Measurements from ENCODE around the gene PRKCSH. TPM values are rescaled to one million over a fixed set of nuclear protein-coding genes. Genes with fewer than 3 reads are reported as not detected.

PRKCSH gene
- total and polyA plus RNA-seq, 7 experiments from 2014 or later, result 30.6 to 332 (median 279) TPM

GRCh38 chr19:11479898-11480714 lies 44.7 kb downstream of the PRKCSH start:
- POLR2A ChIA-PET, result no interaction called here
- CTCF ChIA-PET, result no interaction called here
- H3K27ac Mint-ChIP-seq, result no peak overlapping the region
- ATAC-seq (no peak), DNase-seq (no peak)
- Histone ChIP-seq H3K36me3 (ENCODE audit: control insufficient read depth in 2 of 3, insufficient read depth in 3 of 3, low read length in 3 of 3) (peaks cover 0 to 4% (median 0%) of the 10 kb centered on the region in 3 experiments), H3K27ac (ENCODE audit: low read depth, low read length) (no peak overlapping the region), H3K27me3 (ENCODE audit: control insufficient read depth in 2 of 2, insufficient read depth in 2 of 2, low read length in 2 of 2) (peaks cover 8 to 17% of the 10 kb centered on the region in 2 donors), H3K4me1 (ENCODE audit: control insufficient read depth in 2 of 2, insufficient read depth in 2 of 2, low read length in 2 of 2) (peaks cover 15 to 20% of the 10 kb centered on the region in 2 donors), H3K4me3 (ENCODE audit: low read length) (no peak overlapping the region), H3K9me3 (ENCODE audit: control insufficient read depth in 2 of 3, low read length in 3 of 3) (no peaks in the 10 kb centered on the region)
- intact Hi-C loops (cut with micrococcal nuclease), result loop anchor here in 1 of 2 donors (5.0 kb wide), 2 partner anchors 188 to 323 kb away; partner anchors contain the start of gene SPC24
- H3K27me3 Mint-ChIP-seq, result peaks cover 24 to 45% (median 31%) of the 10 kb centered on the region in 5 donors
- peaks cover 12 to 22% (median 21%) of the 10 kb centered on the region in 7 donors for H3K4me1 Mint-ChIP-seq
- H3K9me3 Mint-ChIP-seq, result no peaks in the 10 kb centered on the region
- H3K4me3 Mint-ChIP-seq, result no peak overlapping the region
- peaks cover 0 to 9% (median 5%) of the 10 kb centered on the region in 5 donors for H3K36me3 Mint-ChIP-seq

GRCh38 chr19:11480715-11481533 lies 45.5 kb downstream of the PRKCSH start, which contains the start of gene ELAVL3:
TSS of gene ELAVL3 (minus strand) at chr19:11481046. CDS start at chr19:11480608, 438 bp downstream.
- Mint-ChIP-seq H3K4me1 (peaks cover 12 to 24% (median 21%) of the 10 kb centered on the region in 7 donors), H3K27me3 (peaks cover 25 to 45% (median 34%) of the 10 kb centered on the region in 5 donors), H3K36me3 (peaks cover 0 to 13% (median 11%) of the 10 kb centered on the region in 5 donors), H3K9me3 (no peaks in the 10 kb centered on the region), H3K4me3 (peak within 1 kb of the TSS; percentile 53 to 83 (median 70)), H3K27ac (peak within 1 kb of the TSS in 3 of 9 donors; percentile 19 to 78 (median 32))
- Histone ChIP-seq H3K4me3 (ENCODE audit: low read length) (peak within 1 kb of the TSS; percentile 19), H3K9me3 (ENCODE audit: control insufficient read depth in 2 of 3, low read length in 3 of 3) (no peaks in the 10 kb centered on the region), H3K27ac (ENCODE audit: low read depth, low read length) (no peak within 1 kb of the TSS), H3K36me3 (ENCODE audit: control insufficient read depth in 2 of 3, insufficient read depth in 3 of 3, low read length in 3 of 3) (peaks cover 0 to 4% (median 0%) of the 10 kb centered on the region in 3 experiments), H3K27me3 (ENCODE audit: control insufficient read depth in 2 of 2, insufficient read depth in 2 of 2, low read length in 2 of 2) (peaks cover 8 to 17% of the 10 kb centered on the region in 2 donors), H3K4me1 (ENCODE audit: control insufficient read depth in 2 of 2, insufficient read depth in 2 of 2, low read length in 2 of 2) (peaks cover 15 to 20% of the 10 kb centered on the region in 2 donors)
- intact Hi-C loops (cut with micrococcal nuclease), result loop anchor here in 1 of 2 donors (5.0 kb wide), 2 partner anchors 189 to 324 kb away; partner anchors contain the start of gene SPC24
- POLR2A ChIA-PET, result interaction anchor here (1.2 kb wide), 1 partner anchor 48 kb away, joined by 3 read pairs; the partner anchor contains the start of gene ECSIT
- DNase-seq, result no peak
- CTCF ChIA-PET, result interaction anchor here (0.6 kb wide), 1 partner anchor 435 kb away, joined by 3 read pairs; no protein-coding TSS in a partner anchor
- no peak for ATAC-seq

GRCh38 chr19:11481534-11482383 lies 46.3 kb downstream of the PRKCSH start:
- ChIA-PET POLR2A (interaction anchor here (0.6 to 1.4 kb wide), 6 partner anchors 47 to 106 kb away, joined by 3 to 7 read pairs (median 4); partner anchors contain the start of gene ECSIT), CTCF (interaction anchor here (0.6 to 1.9 kb wide), 14 partner anchors 12 to 1409 kb away, joined by 3 to 9 read pairs (median 3); partner anchors contain the start of genes PRKCSH and SWSAP1)
- intact Hi-C loops (cut with micrococcal nuclease), result loop anchor here (1.0 to 5.0 kb wide), 8 partner anchors 24 to 344 kb away; partner anchors contain the start of genes ODAD3 (in 2 of the 2), PRKCSH (in 2 of the 2), ZNF653 (in 2 of the 2) and SPC24 (in 1 of the 2)
- peaks cover 25 to 40% (median 34%) of the 10 kb centered on the region in 5 donors for H3K27me3 Mint-ChIP-seq
- DNase-seq (peak; percentile 33 to 81 (median 53)), ATAC-seq (peak; percentile 74)
- Histone ChIP-seq H3K9me3 (ENCODE audit: control insufficient read depth in 2 of 3, low read length in 3 of 3) (no peaks in the 10 kb centered on the region), H3K36me3 (ENCODE audit: control insufficient read depth in 2 of 3, insufficient read depth in 3 of 3, low read length in 3 of 3) (peaks cover 0 to 4% (median 0%) of the 10 kb centered on the region in 3 experiments), H3K27ac (ENCODE audit: low read depth, low read length) (no peak overlapping the region), H3K27me3 (ENCODE audit: control insufficient read depth in 2 of 2, insufficient read depth in 2 of 2, low read length in 2 of 2) (peaks cover 8 to 17% of the 10 kb centered on the region in 2 donors), H3K4me3 (ENCODE audit: low read length) (peak overlapping the region; percentile 19), H3K4me1 (ENCODE audit: control insufficient read depth in 2 of 2, insufficient read depth in 2 of 2, low read length in 2 of 2) (peaks cover 15 to 20% of the 10 kb centered on the region in 2 donors)
- peak overlapping the region; percentile 53 to 83 (median 70) for H3K4me3 Mint-ChIP-seq
- H3K9me3 Mint-ChIP-seq, result no peaks in the 10 kb centered on the region
- H3K4me1 Mint-ChIP-seq, result peaks cover 12 to 24% (median 21%) of the 10 kb centered on the region in 7 donors
- peak overlapping the region in 3 of 9 donors; percentile 19 to 78 (median 32) for H3K27ac Mint-ChIP-seq
- peaks cover 0 to 13% (median 11%) of the 10 kb centered on the region in 5 donors for H3K36me3 Mint-ChIP-seq

DNA sequence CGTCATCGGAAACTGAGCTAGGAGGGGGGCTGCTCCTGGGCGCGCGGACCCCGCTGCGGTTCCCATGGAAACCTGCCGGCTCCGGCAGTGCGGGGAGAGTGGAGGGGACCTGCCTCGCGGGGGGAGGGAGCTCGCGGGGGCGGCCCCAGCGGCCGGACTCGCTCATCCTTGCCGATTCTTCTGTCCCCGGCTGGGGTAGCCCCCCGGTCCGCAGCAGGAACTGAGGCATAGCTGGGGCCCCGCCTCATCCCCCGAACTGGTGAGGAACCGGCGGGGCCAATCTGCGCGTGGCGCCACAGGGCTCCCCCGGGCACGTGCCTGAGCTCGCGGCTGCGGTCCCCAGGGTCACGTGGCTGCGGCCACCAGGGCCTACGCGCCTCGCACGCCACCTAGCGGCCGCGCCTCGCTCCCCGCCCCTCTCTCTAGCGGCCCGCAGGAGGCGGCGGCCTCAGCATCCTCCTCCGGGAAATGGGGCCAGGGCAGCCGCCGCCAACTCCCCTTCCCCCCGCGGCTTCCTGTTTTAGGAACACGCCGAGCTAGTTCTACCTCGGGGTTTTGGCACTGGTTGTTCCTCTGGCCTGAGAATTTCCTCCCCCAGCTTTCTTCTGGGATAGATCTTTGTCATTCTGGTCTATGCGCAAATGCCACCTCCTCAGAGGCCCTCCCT lies 47.1 kb downstream of the PRKCSH start:
- intact Hi-C loops (cut with micrococcal nuclease), result loop anchor here (1.0 to 5.0 kb wide), 8 partner anchors 23 to 345 kb away; partner anchors contain the start of genes ODAD3 (in 2 of the 2), PRKCSH (in 2 of the 2), ZNF653 (in 2 of the 2) and SPC24 (in 1 of the 2)
- CTCF ChIA-PET, result interaction anchor here (0.6 to 1.9 kb wide), 17 partner anchors 11 to 1531 kb away, joined by 3 to 9 read pairs (median 3); partner anchors contain the start of genes PRKCSH and SWSAP1
- Mint-ChIP-seq H3K27me3 (peaks cover 25 to 37% (median 33%) of the 10 kb centered on the region in 5 donors), H3K27ac (peak overlapping the region in 2 of 9 donors; percentile 21 to 85), H3K4me1 (peaks cover 12 to 24% (median 21%) of the 10 kb centered on the region in 7 donors), H3K9me3 (no peaks in the 10 kb centered on the region), H3K36me3 (peaks cover 0 to 16% (median 11%) of the 10 kb centered on the region in 5 donors), H3K4me3 (peak overlapping the region in 9 of 10 donors; percentile 52 to 83 (median 71))
- POLR2A ChIA-PET, result interaction anchor here (0.5 to 1.4 kb wide), 6 partner anchors 46 to 538 kb away, joined by 3 to 7 read pairs (median 4); partner anchors contain the start of gene ECSIT
- Histone ChIP-seq H3K4me1 (ENCODE audit: control insufficient read depth in 2 of 2, insufficient read depth in 2 of 2, low read length in 2 of 2) (peaks cover 15 to 20% of the 10 kb centered on the region in 2 donors), H3K4me3 (ENCODE audit: low read length) (peak overlapping the region; percentile 19), H3K27me3 (ENCODE audit: control insufficient read depth in 2 of 2, insufficient read depth in 2 of 2, low read length in 2 of 2) (peaks cover 8 to 17% of the 10 kb centered on the region in 2 donors), H3K36me3 (ENCODE audit: control insufficient read depth in 2 of 3, insufficient read depth in 3 of 3, low read length in 3 of 3) (peaks cover 0 to 11% (median 0%) of the 10 kb centered on the region in 3 experiments), H3K27ac (ENCODE audit: low read depth, low read length) (no peak overlapping the region), H3K9me3 (ENCODE audit: control insufficient read depth in 2 of 3, low read length in 3 of 3) (no peaks in the 10 kb centered on the region)
- peak; percentile 92 for ATAC-seq
- DNase-seq, result peak; percentile 63 to 92 (median 76)
